ENCODE measurements around the gene SETDB2.

The SETDB2 gene

DNA sequence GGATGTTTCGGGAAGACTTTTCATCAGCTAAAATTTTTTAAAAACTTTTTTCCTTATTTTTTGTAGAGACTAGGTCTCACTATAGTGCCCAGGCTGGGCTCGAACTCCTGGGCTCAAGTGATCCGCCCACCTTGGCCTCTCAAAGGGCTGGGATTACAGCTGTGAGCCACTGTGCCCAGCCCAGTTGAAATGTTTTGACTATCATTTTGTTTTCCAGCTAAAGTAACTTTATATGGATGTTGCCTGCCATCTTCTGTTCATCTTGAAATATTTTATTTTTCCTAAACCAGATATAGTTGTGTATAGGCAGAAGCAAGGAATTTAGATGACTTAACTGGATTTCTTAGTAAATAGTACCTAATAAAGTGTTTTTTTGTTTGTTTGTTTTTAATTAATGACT lies 7.2 kb upstream of the SETDB2 start:
- no peak for DNase-seq

GRCh38 chr13:49437705-49438104 lies 6.4 kb upstream of the SETDB2 start:
- no peak for DNase-seq

DNA sequence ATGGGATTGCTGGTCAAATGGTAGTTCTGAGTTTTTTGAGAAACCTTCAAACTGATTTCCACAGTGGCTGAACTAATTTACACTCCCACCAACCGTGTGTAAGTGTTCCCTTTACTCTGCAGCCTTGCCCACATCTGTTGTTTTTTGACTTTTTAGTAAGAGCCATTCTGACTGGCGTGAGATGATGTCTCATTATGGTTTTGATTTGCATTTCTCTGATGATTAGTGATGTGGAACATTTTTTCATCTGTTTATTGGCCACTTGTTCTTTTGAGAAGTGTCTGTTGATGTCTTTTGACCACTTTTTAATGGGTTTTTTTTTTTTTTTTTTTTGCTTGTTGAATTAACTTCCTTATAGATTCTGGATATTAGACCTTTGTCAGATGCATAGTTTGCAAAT lies 4.5 kb upstream of the SETDB2 start:
- no peak for DNase-seq

DNA sequence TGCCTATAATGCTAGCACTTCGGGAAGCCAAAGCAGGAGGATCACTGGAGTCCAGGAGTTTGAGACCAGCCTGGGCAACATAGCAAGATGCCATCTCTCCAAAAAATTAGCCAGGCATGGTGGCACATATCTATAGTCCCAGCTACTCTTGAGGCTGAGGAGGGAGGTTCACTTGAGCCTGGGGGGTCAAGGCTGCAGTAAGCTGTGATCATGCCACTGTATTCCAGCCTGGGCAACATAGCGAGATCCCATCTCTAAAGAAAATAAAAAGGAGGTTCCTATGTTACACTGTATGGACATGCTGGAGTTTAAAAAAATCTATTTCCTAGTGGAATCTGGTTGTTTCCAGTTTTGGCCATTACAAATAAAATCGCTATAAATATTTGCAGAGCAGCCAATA lies 2.8 kb upstream of the SETDB2 start:
- DNase-seq = no peak

- DNase-seq = no peak
These were observed 2.2 kb upstream of the SETDB2 start for GRCh38 chr13:49441846-49442245.

DNA sequence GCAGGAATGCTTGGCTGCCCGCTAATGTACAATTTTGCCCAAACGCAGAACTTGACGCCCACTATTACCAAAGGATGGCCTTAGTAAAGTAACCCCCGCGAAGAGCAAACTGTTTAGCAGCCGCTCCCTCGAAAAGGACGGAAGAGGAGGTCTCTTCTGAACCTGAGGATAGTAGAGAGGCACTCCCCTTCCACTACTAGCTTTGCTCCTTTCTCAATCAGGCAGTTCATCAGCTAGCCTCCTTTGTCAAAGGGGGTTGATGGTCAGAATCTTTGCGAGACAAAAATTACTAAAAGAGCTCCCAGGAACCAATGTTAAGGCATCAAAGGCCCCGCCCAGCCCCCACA lies 744 bp upstream of the SETDB2 start:
- DNase-seq = no peak

GRCh38 chr13:49444524-49445395 lies 686 bp downstream of the SETDB2 start:
- DNase-seq = peak; percentile 14

DNA sequence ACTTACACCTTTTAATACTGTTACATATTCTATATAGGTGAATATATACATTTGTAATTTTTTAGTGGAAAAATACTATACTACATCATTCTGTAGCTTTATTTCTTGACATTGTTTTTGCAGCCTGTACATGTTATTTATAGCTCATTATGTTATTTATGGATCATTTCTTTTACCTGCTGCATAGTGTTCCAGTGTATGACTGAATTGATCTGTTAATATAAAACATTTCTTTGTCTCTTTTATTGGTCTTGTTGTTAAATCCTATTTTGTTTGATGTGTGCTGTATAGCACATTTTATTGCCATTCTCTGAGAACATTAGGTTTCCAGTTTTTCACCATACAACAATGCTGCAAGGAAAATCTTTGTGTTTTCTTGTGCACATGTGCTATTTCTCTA lies 2.4 kb downstream of the SETDB2 start:
- no peak for DNase-seq

DNA sequence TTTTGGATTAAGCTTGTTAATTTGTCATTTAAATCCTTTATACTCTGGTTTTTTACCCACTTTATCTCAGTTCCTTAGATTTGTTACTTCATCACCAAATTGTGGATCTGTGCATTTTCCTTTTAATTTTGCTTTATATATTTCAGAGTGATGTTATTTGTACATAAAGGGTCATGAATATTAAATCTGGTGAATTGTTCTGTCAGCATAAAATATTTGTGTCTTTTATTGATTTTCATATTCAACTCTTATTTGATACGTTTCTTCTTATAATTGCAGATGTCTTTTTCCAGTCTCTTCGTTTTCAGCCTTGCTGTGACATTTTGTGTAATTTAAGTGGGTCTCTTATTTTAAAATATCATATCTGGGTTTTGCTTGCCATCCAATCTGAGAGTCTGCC lies 4.7 kb downstream of the SETDB2 start:
- DNase-seq = no peak

- DNase-seq = no peak
These were observed 6.2 kb downstream of the SETDB2 start for GRCh38 chr13:49450105-49450819.

DNA sequence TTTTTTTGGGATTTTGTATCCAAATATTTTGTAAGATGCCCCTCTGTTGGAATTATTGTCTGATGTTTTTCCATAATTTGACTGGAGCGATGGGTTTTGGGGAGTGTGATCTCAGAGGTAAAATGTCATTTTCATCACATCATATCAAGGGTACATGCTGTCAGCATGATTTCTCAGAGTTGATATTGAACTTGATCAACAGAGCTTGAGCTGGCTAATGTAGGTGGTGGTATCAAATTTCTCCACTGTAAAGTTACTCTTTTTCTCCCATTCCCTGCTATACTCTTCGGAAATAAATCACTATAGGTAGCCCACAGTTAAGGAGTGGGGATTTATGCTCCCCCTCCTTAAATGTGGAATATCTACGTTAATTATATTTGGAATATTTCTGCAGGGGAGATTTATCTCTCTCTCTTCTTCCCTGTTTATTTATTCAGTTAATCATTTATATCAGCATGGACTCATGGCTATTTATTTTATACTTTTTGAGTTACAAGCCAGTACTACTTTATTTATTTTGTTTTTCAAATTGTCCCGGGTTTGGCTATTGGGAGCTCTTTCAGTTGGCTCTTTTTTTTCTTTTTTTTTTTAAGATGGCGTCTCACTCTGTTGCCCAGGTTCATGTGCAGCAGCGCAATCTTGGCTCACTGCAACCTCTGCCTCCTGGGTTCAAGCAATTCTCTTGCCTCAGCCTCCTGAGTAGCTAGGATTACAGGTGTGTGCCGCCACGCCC lies 8.8 kb downstream of the SETDB2 start:
- no peak for DNase-seq

DNA sequence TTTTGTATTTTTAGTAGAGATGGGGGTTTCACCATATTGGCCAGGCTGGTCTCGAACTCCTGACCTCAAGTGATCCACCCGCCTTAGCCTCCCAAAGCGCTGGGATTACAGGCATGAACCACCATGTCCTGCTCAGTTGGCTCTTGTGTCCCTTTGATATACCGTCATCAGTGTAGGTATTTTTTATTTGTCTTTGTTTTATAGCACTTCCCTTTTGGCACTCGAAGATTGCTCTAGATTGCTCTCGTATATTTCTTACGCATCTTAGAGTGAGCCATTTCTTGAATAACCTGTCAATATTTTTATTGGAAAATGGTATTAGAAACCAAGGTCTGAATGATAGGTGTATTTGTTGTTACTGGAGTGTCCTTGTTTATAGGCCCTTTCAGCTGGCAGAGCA lies 9.4 kb downstream of the SETDB2 start:
- DNase-seq = no peak

DNA sequence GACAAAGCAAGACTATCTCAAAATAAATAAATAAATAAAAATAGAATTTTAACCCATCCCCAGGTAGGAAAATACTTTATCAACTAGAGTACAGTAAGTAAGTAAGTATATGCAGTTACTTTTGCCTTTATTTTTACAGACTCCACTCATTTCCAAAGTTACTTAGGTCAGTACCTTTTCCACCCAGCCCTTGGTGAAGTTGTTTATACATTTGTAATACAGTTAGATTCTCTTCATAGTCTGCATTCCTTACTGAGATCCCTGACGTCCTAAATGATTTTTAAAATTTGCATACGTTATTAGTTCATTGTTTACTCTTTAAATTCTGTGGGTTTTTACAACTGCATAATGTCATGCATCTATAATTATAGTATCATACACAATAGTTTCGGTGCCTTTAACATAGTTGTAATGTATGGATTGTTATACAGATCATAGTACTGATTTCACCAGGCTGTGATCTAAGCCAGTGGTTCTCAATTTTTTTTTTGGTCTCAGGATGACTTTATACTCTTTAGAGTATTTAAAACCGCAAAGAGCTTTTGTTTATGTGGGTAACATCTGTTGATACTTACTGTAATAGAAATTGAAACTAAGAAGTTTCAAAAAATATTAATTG lies 10.4 kb downstream of the SETDB2 start:
- DNase-seq = no peak

GRCh38 chr13:49455007-49455398 lies 10.9 kb downstream of the SETDB2 start:
- no peak for DNase-seq

DNA sequence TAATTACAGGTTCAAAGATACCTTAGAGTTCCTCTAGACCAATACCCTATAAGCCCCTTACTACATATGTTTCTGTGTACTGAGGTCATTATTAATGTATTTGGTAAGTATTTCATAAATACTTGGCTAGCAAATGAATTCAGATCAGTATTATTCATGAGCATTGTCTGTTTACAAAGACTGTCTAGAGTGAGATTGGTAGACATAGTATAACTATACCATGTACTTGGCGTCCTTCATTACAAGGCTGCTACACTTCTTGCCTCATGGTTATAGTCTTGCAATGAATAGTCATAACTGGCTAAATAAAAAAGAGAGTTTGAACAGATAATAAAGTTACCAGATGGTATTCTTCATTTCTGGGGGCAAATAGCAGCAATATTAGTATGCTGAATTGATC lies 12.1 kb downstream of the SETDB2 start:
- no peak for DNase-seq

GRCh38 chr13:49457221-49457620 lies 13.1 kb downstream of the SETDB2 start:
- DNase-seq = no peak

DNA sequence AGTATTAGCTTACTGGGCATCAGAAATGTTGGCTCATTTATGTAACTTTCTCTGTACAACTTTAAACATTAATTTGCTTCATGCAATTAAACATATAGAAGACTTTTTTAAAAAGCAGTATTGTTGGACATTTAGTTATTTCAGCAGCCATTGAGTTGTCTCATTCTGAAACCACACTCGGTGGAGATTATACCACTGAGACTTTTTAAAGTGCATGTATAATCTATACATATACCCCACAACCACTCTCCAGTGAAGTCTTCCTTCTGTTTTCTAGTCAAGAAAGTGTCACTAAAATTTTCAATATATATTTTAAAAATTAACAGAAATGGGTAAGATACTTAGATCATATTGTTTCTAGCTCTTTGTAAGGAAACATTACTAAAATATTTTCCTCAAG lies 15.5 kb downstream of the SETDB2 start:
- no peak for DNase-seq

GRCh38 chr13:49464085-49464484 lies 20.0 kb downstream of the SETDB2 start:
- DNase-seq = no peak

GRCh38 chr13:49464621-49465325 lies 20.7 kb downstream of the SETDB2 start:
- no peak for DNase-seq

DNA sequence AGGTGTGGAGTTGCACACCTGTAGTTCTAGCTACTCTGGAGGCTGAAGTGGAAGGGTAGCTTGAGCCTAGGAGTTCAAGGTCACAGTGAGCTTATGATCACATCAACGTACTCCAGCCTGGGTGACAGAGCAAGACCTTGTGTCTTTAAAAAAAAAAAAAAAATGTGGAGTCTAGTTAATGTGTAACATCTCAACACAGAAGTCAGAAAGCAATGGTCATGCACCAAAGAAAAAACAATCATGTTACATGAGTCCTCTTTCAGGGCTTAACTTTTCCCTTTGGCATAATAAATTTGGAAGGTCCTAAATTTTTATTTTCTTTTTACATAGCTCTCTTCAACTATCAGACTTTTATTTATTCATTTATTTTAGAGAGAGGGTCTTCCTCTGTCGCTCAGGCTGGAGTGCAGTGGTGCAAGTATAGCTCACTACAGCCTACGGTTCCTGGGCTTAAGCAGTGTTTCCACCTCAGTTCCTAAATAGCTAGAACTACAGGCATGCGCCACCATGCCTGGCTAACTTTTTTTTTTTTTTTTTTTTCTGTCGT lies 22.3 kb downstream of the SETDB2 start:
- no peak for DNase-seq

DNA sequence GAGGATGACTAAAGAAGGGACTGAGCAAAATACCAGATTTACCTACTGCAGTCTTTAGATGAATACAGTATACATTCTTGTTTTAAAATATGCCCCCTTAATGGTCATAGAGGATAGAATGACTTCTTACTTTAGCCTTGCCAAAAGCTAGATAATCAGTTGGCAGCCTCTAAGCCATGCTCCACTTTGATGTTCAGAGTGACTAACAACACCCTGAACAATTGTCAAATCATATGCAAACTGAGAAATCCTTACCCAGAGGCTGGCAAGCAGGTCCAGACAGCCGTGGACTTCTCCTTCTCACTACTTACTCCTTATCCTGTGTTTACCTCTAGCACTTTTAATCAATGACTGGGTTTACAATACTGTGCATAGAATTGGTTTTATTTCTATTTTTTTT lies 28.1 kb downstream of the SETDB2 start:
- DNase-seq = no peak

GRCh38 chr13:49476529-49476928 lies 32.5 kb downstream of the SETDB2 start:
- no peak for DNase-seq

- no peak for DNase-seq
These were observed 37.7 kb downstream of the SETDB2 start for GRCh38 chr13:49481788-49482187.

All from NK-92 treated with Interleukin-12 subunit alpha and Interleukin-12 subunit beta, amount 100 ng/mL, for 24 hours (cell line).